ENCODE results near the gene ATP2A3.

GRCh38 chr17:3914312-3914670 lies 49.9 kb downstream of the ATP2A3 start:
- TF ChIP-seq CTCF (conservative IDR thresholded peaks at IDR 0.05) (no peak), EZH2 (IDR thresholded peaks at IDR 0.05; ENCODE audit: low read depth) (no peak)
